GOT3 (cell line): ENCODE results near the gene STON2.

Source experiments
- DNase-seq: peaks from one replicate; lab custom pipeline; 2025; ENCODE audit warnings: mixed read lengths; lab: John Stamatoyannopoulos, UW

Gene STON2

DNA sequence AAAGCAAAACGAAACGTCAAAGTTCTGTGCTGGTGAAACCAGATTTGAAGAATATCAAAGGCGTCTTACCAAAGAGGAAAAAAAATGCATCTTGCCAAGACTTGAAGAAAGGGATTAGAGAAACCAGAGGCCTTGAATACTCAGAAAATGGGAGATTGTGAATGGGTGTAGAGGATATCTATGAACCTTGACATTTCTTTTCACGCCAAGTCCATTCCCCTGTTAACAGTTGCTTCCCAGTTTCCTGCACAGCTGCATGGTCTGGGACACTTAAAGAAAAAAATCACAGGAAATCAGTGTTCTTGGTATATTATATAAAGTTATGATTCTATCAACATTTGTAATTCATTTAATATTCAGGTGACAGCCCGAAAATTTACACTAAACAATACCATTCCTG lies 178.0 kb downstream of the STON2 start:
- no peak for DNase-seq

DNA sequence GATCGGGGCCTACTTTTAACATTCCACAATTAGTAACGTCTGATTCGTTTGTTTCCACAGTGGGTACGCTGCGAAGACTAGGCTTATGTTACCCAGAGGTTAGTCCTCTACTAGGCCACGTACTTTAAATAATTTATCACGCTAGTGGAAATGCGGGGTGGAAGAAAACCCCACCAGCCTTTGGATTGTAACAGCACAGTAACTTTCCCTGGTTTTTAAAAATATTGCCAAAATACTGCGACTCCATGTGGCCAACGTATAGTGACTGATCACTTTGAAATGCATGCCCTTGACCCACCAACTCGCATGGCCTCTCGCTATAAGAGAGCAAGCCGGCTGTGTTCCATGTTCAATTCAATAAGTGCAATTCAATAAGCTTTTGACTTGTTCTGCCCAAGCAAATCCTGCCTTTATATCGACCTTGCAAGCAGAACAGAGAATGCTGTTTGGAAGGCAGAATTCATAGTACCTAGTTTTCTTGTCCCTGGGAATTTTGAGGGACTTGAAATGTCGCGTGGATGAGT lies 178.5 kb downstream of the STON2 start:
- no peak for DNase-seq

DNA sequence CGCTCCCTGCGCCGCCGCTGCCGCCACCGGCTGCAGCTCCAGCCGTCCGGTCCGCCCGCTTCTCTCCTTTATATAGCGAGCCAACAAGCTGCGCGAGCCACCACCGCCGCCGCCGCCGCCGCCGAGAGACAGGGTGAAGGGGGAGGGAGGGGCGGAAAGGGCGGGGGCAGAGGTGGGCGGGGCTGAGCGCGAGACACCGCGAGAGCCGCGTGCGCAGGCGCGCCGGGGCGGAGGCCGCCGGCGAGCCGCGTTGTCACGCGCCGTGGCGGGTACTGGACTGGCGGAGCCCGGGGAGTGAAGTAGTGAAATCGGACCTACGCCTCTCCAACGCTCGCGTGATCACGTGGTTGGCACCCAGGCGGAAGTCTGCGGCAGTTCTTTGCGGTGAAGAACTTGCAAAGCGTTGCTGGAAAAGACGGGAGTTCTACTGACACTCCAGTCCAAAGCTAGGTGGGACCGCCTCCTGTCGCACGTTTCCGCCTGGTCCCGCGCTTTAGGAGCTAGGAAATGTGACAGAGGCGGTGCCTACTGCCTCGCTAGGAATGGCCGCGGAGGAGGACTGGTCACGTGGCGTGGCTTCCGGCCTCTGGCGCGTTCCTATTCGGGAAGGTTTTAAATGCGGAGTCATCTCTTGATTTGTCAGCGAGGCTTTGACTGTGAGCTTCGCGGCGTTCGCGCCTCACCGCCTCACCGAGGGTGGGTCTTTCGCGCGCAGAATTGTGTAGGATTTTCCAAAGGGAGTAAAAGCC lies 179.1 kb downstream of the STON2 start, which contains the start of gene GTF2A1:
TSS of gene GTF2A1 (minus strand) at position 130 of the 749 bp plus-strand sequence. CDS start 441 bp downstream, outside the sequence.
- peak; percentile 68 for DNase-seq

DNA sequence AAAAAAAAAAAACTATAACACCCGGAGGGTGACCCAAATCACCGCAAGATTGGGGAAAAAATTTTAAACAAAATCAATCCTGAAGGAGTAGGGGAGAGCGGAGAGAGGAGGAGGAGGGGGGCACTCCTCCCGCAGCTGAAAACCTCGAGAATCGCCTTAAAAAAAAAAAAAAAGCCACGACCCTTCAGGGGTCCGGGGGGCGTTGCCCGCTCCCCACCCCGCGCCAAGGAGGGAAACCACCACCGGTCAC lies 179.6 kb downstream of the STON2 start:
- no peak for DNase-seq

DNA sequence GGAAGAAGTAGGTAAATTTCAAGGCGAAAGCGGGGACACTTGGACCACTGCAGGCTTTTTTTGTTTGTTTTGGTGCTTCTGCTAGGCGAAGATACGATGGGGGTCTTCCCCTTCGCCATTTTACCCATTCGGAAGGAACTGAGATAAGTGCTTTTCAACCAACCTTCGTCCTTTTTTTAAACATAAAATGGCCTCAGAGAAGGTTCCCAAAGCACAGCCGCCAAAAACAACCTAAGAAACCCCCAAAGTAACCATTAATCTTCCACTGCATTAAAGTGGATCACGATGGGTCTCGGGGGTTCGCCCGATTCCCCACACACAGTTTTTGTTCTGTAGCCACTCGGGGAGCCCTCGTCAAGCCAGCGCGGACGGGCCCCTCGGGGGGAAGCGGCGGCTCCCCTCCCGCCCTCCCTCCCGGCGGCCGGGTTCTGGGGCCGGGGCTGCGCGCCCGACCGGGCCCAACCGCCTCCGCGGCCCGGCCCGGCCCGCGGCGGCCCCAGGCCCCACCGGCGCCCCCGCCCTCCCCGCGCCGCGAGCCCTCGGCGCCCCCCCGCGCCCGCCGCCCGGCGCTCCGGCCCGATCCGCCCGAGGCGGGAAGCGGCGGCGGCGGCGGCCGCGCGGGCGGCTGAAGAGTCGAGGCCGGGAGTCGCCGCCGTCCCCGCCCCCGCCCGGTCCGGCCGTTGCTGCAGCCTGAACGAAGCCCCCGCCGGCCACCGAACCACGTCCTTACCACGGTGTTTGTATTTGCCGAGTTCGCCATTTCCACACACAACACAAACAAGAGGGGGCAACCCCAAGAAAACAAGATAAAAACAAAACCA lies 180.2 kb downstream of the STON2 start:
- no peak for DNase-seq

DNA sequence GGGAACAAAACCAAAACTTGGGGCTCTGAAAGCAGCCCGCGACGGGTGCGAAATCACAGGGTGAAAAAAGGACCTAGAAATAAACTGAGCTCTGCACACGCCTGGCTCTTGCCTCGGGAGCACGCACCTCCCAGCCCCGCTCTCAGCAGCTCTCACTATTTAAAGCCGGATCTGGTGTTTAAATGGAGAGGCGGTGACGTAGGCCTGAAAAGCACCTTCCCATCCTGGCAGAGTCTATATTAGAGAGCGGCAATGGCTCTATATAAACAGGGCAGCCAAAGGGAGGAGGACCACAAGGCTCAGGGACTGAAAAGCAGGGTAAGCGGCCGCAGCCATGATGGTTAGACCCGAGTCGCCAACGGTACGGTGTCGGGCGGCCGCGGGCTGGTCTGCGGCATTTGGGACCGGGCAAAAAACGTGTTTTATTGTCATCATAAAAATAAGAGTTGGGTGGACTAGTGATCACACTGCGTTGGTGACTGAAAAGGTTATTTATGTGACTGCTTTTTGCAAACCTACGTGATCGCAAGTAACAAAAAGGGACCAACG lies 180.8 kb downstream of the STON2 start:
- peak; percentile 24 for DNase-seq

DNA sequence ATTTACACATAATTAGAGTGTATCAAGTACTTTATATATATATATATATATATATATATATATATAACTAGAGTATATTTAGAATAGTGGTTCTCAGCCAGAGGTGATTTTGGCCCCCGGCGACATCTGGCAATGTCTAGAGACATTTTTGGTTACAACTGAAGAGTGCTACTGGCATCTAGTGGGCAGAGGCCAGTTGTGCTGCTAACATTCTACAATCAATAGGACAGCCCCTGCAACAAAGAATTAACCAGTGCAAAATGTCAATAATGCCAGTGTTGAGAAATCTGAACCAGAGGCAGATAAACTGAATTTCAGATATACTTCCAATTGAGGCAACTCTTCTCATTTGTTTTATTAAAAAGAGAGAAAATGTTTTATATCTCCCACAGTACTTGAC lies 188.3 kb downstream of the STON2 start:
- no peak for DNase-seq
